Activated T-cell treated with anti-CD3 and anti-CD28 coated beads for 1 hour (primary cell): ENCODE measurements around the gene SLC25A25.
"Not testable (repeated sequence)": the region's sequence is repeated elsewhere in the genome, so short reads cannot be mapped to it uniquely, and the experiment has no call there.

Experiments used
- DNase-seq: peaks from one replicate; pipeline ENCODE4 v3.0.0-alpha.2; 2020; ENCODE audit warnings: low read depth

Gene SLC25A25

DNA sequence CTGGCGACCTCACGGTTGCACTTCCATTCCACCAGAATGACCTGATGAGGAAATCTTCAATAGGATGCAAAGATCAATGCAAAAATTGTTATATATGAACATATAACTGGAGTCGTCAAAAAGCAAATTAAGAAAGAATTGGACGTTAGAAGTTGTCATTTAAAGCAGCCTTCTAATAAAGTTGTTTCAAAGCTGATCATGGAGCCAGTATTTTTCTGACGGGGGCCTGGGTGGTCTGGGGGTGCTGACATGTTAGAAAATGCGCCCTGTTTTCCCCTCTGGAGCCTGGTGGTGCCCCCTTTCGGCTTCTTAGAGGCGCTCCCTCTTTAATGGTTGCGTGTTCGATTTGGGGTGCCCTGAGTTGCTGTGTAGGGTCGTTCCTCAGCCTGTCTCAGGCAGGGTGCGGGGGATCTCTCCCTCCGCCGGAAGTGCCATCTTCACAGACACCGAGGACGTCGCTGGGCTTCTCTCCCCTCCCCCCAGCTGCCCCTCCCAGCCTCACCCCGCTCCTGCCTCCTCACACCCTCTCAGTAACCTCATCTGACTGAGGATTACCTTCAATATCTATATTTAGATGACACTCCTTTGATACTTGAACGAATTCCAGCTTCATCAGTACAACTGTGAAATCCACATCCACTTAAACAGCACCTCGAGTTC, 41.1 kb downstream of the SLC25A25 start:
- no peak for DNase-seq

- not testable (repeated sequence) for DNase-seq
Measured at GRCh38 chr9:128111726-128112125, 43.7 kb downstream of the SLC25A25 start.

DNA sequence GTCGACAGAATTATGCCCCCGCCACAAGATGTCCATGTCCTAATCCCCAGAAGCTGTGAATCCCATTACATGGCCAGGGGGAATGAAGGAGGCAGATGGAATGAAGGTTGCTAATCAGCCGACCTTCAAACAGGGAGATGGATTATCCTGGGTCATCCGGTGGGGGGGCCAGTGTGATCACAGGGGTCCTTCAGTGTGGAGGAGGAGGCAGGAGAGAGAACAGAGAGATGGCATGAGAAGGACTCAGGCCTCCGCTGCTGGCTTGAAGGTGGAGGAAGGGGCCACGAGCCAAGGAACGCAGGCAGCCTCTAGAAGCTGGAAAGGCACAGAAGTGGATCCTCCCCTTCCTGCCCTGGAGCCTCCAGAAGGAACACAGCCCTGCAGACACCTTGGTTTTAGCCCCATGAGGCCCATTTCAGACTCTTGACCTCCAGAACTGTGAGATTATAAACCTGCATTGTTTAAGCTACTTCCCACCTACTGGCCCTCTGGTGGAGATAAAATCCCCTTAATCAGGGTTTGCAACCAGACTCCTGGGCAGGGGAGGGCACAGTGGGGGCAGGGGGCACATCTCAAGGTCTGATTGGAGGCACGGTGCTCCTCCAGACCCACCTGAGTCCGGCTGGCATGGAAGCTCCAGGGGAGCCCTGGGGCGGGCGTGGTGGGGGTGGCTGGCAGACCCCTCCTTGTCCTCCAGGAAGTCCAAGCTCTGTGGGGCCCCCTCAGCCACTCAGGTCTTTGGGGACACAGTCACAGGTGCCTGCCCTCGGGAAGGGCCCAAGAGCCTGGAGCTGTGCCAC, 45.7 kb downstream of the SLC25A25 start:
- DNase-seq, result no peak

GRCh38 chr9:128114326-128115186, 46.5 kb downstream of the SLC25A25 start:
- DNase-seq, result no peak

GRCh38 chr9:128115187-128116103, 47.4 kb downstream of the SLC25A25 start:
- no peak for DNase-seq

DNA sequence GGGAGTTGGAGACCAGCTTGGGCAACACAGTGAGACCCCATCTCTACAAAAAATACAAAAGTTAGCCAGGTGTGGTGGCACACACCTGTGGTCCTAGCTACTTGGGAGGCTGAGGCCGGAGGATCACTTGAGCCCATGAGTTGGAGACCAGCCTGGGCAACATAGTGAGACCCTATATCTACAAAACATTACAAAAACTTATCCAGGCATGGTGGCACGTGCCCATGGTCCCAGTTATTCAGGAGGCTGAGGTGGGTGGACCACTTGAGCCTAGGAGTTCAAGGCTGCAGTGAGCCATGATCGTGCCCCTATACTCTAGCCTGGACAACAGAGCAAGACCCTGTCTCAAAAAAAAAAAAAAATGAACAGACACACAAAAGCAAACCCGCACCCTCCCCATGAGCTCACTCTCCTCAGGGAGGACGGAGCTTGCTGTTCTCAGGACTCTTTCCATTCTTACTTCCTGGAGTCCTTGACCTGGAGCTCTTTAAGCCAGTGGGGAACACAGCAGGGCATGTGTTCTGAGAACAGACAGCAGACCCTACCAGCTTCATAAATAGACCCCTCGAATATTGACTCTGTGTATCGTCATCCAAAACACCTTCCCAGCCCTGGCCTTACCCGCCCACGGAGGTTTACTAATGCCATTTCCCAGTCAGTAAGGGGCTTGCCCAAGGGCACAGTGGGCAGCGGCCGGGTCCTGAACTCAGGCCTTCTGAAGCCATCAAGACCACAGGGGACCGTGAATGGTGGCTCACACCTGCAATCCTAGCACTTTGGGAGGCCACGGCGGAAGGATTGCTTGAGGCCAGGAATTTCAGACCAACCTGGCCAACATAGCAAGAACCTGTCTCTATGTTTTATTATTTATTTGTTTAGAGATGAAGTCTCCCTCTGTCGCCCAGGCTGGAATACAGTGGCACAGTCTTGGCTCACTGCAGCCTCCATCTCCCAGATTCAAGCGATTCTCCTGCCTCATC, 48.4 kb downstream of the SLC25A25 start:
- no peak for DNase-seq

- DNase-seq, result peak; percentile 100
Measured at GRCh38 chr9:128117613-128118471, 49.8 kb downstream of the SLC25A25 start.

- DNase-seq, result no peak
Measured at GRCh38 chr9:128118472-128118857, 50.4 kb downstream of the SLC25A25 start.

- no peak for DNase-seq
Measured at GRCh38 chr9:128118971-128119665, 51.1 kb downstream of the SLC25A25 start.

- no peak for DNase-seq
Measured at GRCh38 chr9:128120061-128120740, 52.2 kb downstream of the SLC25A25 start.

DNA sequence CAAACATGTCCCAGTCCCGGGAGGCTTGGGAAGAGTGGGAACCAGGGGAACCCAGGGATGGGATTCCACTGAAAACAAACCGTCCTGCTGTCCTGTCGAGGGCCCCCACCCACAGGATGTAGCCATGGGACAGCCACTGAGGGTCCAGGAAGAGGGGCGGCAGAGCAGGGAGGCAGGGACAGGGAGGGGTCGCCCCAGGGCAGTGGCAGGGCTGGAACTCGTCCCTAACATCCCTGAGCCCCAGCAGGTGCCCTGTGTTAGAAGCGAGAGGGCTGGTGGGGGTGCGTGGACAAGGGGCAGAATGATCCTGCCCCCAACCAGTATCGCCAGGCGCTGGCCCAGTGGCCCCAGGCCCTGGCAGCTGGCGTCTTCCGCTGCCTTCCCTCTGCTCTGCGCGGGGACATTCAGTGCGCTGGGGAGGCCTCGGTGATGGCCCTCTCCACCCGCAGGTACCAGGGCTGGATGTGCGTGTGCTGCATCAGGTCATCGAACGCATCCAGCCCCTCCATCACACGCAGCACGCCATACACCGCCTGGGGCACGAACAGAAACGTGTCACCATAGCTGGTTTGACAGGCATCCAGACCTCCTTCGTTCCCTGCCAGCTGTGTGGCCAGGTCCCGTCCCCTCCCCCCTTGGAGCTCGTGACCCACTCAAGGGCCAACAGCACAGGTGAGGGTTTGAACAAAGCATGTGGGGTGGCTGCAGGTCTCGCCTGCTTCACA, 52.9 kb downstream of the SLC25A25 start:
- DNase-seq, result no peak

GRCh38 chr9:128121466-128121810, 53.4 kb downstream of the SLC25A25 start:
- no peak for DNase-seq

GRCh38 chr9:128121924-128122808, 54.1 kb downstream of the SLC25A25 start:
- DNase-seq, result no peak

GRCh38 chr9:128122809-128123175, 54.8 kb downstream of the SLC25A25 start:
- no peak for DNase-seq

GRCh38 chr9:128123451-128124080, 55.5 kb downstream of the SLC25A25 start:
- DNase-seq, result no peak

DNA sequence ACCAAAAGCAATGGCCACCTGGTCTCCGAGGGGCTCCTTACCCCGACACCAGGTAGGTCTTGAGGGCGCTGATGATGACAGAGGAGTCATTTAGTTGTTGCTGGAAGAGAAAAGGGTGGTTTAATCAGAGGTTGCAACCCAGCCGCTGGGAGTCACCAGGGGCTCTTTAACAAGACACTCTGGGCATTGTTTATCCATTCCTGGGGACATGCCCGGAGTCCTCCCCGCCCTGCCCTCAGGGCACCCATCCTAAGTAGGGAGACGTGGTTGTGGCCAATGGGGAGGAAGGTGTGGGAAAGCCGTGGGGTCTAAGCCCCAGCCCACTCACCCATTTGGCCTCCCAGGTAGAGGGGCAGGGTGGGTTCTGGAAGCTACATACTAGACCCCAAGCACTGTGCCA, 56.4 kb downstream of the SLC25A25 start:
- DNase-seq, result no peak
